ENCODE results near the gene PTK6.
"Not testable (repeated sequence)": the region's sequence is repeated elsewhere in the genome, so short reads cannot be mapped to it uniquely, and the experiment has no call there.

Gene PTK6

DNA sequence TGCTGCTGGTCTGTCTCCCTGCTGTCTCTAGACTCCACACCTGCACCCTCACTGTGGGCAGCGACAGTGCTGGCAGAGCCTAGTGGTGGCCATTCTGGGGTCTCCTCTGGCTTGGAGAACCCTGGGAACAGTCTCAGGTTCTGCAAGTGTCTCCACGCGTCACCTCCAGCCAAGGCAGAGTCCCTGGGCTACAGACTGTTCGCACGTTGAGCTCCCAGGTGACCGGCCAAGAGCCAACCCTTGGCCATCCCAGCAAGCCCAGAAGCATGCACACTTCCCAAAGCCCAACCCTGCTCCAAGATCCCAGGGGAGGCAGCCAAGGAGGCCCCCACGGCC is 43.1 kb downstream of the PTK6 start:
- DNase-seq (ENCODE audit: low read depth): no peak

DNA sequence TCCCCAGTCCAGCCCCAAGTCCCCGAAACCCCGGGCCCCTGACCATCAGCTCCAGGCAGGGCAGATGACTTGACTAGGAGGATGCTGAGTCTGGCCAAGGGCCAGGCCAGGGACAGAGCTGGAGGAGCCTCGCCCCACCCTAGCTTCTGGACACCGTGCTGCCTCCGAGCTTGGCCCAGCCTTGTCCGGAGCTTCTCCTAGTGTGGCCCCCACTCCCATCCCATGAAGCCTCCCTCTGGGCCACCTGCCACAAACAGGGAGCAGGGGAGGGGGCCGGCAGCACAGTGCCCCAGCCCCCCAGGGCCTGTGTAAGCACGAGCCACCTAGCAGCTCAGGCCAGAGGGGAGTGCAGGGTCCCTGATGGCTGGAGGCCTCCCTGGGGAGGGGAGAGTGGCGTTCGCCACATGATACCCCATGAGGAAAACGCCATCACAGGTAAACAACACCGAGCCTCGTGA is 43.6 kb downstream of the PTK6 start:
- DNase-seq (ENCODE audit: low read depth): no peak

DNA sequence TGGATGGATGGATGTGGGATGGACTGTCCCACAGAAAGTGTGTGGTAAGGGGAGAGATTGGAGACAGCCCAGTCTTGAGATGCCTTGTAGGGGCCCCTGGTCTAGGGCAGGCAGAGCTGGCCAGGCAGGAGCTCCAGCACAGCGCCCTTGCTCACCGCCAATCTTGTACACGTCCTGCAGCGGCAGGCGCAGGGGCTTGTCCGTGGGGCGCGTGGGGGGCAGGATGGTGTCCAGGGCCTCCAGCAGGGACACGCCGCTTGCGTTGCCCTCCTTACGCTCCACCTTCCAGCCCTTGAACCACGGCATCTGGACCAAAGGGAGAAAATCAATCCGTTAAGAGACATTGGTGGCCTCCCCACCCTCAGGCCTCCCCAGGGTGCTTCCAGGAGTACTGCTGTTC is 44.2 kb downstream of the PTK6 start:
- no peak for DNase-seq (ENCODE audit: low read depth)

DNA sequence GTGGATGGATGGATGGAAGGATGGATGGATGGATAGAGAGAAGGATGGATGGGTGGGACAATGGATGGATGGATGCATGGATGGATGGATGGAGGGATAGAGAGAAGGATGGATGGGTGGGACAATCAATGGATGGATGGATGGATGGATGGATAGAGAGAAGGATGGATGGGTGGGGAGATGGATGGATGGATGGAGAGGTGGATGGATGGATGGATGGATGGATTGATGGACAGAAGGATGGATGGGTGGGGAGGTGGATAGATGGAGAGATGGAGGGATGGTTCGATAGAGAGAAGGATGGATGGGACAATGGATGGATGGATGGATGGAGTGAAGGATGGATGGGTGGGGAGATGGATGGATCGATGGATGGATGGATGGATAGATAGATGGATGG is 44.7 kb downstream of the PTK6 start:
- DNase-seq (ENCODE audit: low read depth): no peak

DNA sequence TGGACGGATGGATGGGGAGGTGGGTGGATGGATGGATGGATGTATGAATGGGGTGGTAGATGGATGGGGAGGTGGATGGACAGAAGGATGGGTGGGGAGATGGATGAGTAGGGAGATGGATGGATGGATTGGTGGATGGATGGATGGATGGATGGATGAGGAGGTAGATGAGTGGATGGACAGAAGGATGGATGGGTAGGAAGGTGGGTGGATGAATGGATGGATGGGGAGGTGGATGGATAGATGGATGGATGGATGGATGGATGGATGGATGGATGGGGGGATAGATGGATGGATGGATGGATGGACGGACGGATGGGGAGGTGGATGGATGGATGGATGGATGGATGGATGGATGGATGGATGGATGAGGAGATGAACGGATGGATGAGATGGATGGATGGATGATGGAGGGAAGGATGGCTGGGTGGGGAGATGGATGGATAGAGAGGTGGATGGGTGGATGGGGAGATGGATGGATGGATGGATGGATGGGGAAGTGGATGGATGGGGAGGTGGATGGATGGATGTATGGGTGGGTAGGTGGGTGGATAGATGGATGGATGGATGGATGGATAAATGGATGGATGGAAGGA is 45.4 kb downstream of the PTK6 start:
- DNase-seq (ENCODE audit: low read depth): no peak

DNA sequence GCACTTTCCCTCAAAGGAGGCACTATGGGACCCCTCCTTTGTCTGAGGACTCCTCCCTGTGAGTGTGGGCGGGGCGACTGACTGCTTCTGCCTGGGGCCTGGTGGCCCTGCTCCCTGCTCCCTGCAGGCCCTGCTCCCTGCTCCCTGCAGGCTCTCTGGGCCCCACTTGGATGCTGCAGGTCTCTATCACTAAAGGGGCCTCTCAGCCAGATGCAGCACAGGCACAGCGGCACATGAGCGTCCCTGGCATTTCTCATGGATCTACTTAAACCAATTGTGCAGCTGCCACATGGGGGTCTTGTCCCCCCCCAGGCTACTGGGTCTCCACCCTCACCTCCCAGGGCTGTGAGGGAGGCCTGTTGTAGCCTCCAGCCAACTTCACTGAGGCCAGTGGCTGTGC is 46.1 kb downstream of the PTK6 start:
- no peak for DNase-seq (ENCODE audit: low read depth)

DNA sequence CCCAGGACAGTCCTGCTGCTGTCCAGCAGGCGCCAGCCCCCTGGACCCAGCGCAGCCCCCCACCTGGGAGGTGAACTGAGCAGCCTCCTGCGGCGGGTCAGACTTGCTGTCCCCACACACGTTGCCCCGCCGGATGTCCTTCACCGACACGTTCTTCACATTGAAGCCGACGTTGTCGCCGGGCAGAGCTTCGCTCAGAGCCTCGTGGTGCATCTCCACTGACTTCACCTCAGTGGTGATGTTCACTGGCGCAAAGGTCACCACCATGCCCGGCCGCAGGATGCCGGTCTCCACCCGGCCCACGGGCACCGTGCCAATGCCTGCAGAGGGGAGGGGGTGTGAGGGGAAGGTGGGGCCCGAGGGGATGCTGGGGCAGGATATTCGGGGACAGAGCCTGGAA is 46.8 kb downstream of the PTK6 start:
- DNase-seq (ENCODE audit: low read depth): no peak

DNA sequence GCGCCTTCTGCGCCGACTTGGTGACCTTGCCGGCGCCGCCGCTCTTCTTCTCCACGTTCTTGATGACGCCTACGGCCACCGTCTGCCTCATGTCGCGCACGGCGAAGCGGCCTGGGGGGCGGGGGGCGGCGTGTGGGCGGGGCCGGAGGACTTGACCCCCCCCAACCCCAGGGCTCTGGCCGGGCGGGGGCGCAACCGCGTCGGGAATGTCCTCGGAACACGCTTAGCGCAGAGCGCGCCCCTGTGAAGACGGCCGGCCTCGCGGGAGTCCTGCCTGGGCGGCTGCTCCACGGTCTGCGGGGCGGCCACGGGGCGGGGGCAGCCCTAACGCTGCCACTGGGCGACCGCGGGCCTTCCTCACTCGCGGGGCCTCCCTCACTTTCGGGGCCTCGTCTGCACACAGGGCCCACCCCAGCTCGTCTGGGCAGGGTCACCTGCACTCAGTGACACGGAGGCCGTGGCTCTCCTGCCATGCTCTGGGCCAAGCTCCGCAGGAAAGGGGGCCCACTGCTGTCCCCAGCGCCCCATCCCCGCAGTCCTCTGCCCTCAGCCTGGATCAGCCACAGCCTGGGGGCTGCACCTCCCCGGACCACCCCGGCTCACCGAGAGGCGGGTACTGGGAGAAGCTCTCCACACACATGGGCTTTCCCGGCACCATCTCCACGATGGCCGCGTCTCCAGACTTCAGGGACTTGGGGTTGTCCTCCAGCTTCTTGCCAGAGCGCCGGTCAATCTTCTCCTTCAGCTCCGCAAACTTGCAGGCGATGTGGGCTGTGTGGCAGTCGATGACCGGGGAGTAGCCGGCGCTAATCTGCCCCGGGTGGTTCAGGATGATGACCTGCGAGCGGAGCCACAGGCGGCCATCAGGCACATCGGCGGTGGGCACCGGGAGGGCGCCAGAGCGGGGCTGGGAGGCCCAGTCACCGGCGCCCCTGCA is 48.6 kb downstream of the PTK6 start:
- DNase-seq (ENCODE audit: low read depth): no peak

DNA sequence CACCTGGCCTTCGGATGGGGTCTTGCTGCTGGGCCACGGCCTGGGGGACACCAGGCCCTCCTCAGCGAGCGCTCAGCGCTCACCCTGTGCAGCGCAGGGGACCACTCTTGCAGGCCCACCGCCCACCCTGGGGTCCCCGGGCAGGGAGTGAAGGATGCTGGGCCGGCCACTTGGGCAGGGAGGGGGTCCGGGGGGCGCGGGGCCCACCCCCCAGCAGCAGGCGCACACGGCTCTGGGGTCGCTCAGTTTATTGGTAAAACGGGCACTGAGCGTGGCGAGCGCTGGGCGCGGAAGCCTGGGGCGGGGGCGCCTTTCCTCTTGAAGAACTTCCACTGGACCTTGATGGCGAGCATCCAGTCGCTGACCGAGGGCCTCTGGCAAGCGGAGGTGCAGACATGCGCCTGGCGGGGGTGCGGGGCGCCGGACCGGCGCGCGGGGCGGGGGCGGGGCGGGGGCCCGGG is 49.4 kb downstream of the PTK6 start:
- DNase-seq (ENCODE audit: low read depth): no peak

DNA sequence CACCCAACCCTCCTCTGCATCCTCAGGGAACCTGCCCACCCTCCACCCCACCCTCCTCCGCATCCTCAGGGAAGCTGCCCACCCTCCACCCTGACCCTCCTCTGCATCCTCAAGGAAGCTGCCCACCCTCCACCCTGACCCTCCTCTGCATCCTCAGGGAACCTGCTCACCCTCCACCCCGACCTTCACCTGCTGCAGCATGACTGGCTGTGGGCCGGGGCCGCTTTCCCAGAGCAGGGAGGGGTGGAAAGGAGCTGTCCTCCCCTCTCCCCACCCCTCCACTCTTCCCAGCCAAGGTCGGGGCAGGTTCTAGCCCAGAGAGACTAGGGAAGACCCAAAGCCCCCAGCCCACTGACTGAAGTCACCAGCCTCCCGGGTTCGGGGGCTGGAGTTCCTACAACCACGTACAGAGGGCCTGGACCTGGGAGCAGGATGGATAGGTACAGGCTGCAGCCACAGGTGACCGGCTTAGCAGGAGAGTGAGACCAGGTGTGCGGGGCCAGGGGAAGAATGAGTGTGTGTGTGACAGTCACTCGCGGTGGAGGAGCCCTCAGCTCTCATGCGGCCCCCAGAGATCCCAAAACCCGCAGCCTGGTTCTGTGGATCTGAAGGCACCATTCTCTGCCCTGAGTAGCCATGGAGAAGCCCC is 49.9 kb downstream of the PTK6 start:
- DNase-seq (ENCODE audit: low read depth): no peak

DNA sequence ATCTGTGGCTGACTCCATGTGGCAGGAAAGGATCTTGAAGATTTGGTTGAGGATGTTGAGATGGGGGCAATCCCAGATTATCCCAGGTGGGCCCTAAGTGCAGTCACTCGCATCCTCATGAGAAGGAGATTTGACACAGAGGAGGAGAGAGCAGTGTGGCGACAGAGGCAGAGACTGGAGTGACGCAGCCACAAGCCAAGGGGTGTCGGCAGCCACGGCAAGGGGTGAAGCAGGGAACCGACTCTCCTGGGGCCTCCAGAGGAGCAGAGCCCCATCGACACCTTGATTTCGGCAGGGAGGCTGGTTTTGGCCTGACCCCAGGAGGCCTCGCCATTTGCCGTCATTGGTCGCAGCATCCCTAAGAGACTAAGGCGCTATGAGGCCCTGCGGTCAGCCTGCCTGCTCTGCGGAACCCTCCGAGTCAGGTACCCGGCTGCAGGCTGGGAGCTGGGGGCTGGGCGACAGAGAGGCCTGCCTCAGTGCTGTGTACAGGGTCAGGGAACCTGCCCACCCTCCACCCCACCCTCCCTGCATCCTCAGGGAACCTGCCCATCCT is 50.8 kb downstream of the PTK6 start:
- no peak for DNase-seq (ENCODE audit: low read depth)

DNA sequence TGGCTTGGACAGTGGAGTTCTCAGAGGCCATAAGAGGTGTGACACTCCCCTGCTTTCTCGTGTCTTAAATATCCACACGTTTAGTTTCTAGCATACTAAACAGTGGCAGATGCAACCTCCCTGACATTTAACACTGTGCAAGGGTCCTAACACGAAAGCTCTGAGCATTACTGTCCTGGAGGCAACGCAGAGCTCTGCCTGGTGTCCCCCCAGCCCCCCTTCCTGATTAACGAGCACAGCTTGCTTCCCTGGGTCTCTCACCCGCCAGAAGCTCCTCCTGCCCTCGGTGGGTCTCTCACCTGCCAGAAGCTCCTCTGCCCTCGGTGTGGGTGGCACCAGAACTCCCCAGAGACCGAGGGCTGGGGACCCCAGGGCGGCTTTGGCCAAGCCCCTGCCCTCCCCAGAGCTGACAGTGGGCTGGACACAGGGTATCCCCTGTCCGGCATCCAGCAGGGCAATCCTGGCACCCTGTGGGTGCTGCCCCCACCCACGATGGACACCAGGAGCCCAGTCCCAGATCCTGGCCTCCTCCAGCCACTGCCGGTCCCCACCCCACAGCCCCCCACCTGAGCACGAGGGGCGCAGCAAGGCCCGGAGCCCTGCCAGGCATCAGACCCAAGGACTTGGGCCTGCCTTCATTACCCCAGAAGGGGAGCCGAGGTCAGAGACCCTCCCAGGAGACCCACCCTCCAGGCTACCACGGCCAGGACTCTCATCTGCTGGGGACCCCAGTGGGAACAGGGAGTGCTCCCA is 52.3 kb downstream of the PTK6 start:
- DNase-seq (ENCODE audit: low read depth): no peak

DNA sequence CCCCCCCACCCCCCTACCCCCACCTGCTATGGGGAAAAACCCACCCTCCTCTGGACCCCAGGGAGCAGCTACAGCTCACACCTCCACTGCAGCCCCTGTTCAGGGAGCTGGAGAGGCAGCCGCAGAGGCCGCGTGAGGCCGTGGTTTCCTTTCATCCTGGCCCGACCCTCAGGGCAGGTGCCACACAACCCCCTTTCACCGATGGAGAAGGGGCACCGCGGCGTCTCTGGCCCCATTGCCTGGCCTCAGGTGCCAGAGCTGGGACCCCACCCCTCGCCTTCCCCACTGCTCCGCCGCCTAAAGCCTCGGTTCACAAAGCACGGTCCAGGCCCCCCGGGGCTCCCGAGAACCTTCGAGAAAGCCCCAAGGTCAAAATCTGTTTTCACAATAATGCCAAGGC is 52.9 kb downstream of the PTK6 start:
- no peak for DNase-seq (ENCODE audit: low read depth)

DNA sequence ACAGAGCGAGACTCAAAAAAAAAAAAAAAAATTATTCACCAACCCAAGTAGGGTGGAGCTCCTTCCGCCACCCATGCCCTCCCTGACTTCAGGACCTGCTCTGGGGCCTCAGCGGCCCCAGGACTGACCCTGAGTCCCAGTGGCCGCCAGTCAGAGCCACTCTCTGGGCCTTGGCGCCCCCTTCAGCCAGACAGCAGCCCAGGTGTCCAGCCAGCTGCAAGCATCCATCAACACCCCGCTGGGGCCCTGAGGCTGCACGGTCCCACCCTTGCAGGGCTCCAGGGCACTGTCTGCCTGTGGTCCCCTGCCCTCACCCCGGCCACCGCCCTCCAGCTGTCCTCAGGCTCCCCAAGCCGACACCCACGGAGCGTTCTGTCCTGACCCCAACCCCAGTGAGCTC is 53.3 kb downstream of the PTK6 start:
- DNase-seq (ENCODE audit: low read depth): no peak

DNA sequence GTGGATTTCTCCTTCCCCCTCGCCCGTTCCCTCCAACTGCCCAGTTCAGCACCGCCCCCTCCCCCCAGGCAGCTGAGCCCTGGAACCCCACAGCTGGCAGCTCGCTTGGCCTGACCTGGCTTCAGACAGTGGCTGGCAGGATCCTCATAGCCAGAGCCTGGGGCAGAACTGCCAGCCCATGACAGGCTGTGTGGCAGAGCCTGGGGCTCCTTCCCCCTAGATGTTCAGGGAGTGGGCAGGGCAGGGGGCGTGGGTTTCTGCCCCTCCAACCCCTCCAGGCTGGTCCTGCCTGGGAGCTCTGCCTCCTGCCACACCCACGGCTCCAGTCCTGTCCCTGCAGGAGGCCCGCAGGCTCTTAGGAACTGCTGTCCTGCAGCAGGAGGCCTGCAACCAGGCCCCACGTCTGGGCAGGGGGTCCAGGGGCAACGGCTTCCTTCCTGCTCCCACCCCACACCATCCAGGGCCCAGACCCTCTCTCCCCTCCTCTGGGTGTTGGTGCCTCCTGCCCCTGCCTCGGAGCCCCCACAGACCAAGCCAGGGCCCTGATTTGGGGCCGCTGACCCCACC is 55.1 kb downstream of the PTK6 start:
- DNase-seq (ENCODE audit: low read depth): no peak

DNA sequence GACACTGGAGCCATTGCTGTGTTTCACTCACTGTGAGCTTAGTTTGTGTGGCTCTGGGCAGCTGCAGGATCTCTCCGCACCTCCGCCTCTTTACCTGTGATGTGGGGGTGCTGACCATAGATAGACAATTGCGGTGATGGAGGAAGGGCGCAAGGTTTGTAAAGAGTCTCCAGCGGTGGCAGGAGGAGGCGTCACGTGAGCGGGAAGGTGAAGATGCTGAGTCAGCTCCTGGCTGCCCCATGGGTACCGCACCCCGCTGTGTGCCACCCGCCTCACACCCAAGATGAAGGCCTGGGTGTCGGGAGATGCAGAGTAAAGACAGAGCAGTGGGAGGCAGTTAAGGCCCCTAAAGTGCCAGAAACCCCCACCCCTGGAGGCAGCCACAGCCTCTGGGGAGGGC is 55.7 kb downstream of the PTK6 start:
- no peak for DNase-seq (ENCODE audit: low read depth)

DNA sequence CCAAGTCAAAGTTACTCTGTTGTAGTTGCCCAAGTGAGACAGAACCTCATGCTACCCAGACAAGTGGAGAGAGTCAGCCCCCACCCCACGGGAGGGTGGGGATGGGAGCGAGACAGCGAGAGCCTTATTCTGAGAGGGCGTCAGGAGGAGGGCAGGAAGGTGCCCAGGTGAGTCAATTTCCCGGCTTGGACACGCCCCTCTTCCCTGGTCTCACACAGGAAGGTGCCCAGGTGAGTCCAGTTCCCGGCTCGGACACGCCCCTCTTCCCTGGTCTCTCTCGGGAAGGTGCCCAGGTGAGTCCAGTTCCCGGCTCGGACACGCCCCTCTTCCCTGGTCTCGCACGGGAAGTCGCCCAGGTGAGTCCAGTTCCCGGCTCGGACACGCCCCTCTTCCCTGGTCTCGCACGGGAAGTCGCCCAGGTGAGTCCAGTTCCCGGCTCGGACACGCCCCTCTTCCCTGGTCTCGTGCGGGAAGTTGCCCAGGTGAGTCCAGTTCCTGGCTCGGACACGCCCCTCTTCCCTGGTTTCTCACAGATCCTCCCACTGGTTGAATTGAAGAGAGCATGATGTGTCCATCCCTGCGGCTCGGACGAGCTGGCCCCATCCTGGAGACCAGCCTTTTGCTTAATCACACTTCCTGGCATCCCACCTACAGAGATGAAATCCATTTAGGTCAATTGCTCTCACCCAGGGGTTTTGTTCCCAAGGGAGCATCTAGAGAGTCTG is 57.3 kb downstream of the PTK6 start:
- DNase-seq (ENCODE audit: low read depth): not testable (repeated sequence)

DNA sequence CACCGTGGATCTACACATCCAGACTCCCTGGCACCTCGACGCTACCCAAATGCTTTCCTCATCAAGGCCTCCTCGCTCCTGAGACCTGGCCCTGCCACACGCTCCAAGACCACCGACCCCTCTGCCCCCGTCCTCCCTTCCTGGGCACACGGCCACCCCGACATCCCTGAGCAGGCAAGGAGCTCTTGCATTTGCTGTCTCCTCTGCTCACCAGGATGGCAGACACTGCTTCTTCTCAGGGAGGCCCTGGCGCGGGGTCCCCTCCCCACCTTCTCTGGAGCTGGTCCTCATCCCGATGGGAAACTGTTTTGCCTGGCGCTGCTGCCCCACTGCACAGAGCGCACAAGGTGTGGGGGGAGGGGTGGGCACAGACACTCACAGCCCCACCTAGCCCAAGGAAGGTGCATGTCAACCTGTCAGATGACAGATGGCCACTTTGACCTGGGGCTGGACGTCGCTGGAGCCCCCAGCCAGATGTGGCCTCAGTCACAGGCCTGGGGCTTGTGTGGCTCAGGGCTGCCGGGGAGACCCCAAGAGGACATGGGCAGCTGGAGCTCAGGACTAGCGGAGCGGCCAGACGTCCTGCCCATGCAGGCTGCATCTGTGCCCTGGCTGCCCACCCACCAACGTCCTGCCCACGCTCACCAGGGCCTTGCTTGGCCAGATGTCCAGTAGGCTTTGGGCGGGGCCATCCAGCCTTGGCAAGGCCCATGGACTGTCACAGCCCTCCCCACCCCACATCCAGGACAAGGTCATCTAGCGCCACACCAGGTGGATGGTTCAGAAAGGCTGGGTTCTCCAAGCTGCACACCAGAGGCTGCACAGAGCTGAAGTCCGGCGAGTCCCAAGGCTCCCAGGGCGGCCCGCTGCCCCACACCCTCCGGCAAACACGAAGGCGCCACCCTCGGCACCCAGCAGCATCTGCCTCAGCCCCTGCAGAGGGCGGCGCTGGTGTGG is 58.6 kb downstream of the PTK6 start:
- DNase-seq (ENCODE audit: low read depth): no peak

All from activated gamma-delta T cell treated with anti-CD3 and anti-CD28 coated beads, Interleukin-2, amount 50 U/mL, for 16 hours (primary cell).